NCI-H748 (cell line): Measurements from ENCODE around the gene NEMP2.
"Not testable (repeated sequence)": the region's sequence is repeated elsewhere in the genome, so short reads cannot be mapped to it uniquely, and the experiment has no call there.

Experiments used
- DNase-seq: peaks from one replicate; lab custom pipeline; 2025; ENCODE audit not compliant: unreplicated experiment; lab: John Stamatoyannopoulos, UW

The NEMP2 gene

DNA sequence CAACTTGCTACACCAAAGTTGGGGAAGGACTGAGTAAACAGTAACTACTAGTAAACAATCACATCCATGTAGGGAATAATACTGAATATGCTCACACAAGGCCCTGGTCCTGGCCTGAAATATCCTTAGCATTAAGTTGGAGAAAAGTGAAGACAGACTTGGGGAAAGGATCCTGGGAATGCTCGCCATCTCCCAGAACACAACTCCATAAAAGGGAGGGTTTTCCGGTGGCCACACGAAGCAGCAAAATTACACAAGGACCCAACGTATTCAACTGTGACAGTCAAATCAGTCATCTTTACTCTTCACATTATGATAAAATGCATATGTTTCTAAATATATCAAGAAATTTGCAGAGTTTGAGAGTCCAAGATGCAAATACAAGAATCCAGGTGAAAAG, 7.3 kb downstream of the NEMP2 start:
- no peak for DNase-seq

GRCh38 chr2:190526105-190526750, 8.3 kb downstream of the NEMP2 start:
- DNase-seq, result no peak

GRCh38 chr2:190524928-190525327, 9.6 kb downstream of the NEMP2 start:
- DNase-seq, result no peak

GRCh38 chr2:190519975-190520767, 14.4 kb downstream of the NEMP2 start:
- DNase-seq, result no peak

- no peak for DNase-seq
Measured at GRCh38 chr2:190517468-190517867, 17.1 kb downstream of the NEMP2 start.

DNA sequence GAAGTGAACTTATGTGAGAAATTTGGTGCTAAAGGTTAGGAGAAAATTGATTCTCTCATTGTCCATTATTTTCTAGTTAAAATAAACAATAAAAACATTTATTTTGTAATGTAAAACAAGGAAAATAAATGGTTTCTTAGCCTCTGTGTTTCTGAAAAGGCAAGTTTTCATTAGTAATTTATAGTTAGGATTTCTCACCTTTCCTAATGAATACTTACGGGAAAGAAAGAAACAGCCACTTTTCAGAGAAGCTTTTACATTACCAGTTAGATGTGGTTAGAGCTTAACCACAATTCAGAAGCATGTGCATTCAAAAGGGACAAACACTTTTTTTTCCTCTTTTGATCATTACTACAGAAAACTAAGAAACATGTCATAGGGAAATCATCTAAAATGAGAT, 18.8 kb downstream of the NEMP2 start:
- no peak for DNase-seq

DNA sequence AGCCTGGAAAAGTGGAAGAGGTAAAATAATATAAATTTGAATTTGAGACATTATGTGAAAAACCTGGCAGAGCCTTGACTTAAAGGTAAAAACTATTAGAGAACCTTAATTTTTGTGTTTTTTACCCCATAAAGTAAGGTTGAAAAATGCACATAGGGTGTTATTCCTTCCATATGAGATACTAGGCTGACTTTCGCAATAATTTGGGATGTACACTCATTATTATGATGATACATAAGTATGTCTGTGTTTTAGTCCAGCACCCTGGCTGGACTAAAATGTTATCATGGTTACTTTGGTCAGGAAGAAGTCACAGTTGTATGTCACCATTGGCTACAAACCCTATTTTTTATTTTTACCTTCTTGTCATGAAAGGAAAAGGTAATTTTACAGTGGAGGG, 19.8 kb downstream of the NEMP2 start:
- no peak for DNase-seq

DNA sequence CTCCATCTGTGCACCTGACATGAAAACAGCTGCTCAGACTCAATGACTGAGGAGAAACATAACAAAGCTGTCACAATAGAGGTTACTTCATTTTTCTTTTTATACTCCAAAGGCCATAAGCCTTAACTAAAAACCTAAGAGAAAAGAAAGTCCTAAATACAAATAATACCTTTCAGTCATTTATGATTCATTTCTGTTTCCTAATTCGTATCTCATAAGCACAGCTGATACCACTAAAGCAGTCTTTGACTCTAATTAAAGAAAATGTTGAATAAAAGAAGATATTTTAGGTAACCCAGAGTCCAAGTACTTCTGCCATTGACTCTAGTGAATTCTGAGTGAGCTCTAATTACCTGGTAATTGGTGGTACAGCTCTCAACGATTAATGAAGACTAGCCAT, 20.6 kb downstream of the NEMP2 start:
- no peak for DNase-seq

- DNase-seq, result no peak
Measured at GRCh38 chr2:190512539-190513095, 21.9 kb downstream of the NEMP2 start.

- peak; percentile 83 for DNase-seq
Measured at GRCh38 chr2:190511104-190511503, 23.4 kb downstream of the NEMP2 start.

- not testable (repeated sequence) for DNase-seq
Measured at GRCh38 chr2:190509895-190510294, 24.6 kb downstream of the NEMP2 start.

DNA sequence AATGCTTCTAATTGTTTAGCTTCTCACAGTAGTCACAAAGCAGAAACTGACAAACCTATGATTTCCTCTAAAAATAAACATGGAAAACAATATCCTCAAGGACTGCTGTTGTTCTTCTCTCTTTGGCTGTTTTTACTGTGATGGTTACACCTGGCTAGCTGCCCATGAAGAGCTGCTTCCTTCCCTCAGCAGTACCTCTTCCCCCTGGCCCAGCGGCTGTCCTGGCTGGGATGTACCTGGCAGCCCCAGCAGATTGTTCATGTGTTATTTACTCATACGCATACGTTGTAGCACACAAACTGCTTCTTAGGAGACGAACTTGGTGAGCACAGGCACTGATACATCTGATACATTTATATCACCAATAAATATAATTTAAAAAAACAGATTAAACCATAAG, 27.4 kb downstream of the NEMP2 start:
- DNase-seq, result peak; percentile 96

DNA sequence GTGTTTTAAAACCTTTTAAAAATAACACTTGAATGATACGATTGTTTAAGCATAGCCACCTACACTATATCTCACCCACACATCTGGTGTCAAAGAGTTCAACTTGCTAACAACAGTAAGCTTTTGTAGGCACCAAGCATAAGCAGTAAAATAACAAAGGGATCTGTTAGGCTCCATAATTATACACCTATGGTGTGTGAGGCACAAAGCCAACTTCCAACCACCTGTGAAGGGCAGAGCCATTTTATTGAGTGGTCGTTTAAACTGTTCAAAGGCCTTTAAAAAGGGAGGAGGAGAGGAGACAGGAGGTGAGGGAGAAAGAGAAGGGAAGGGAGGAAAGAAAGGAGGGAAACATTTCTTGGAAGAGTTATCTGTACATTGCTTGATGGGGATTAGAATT, 27.9 kb downstream of the NEMP2 start:
- peak; percentile 99 for DNase-seq

DNA sequence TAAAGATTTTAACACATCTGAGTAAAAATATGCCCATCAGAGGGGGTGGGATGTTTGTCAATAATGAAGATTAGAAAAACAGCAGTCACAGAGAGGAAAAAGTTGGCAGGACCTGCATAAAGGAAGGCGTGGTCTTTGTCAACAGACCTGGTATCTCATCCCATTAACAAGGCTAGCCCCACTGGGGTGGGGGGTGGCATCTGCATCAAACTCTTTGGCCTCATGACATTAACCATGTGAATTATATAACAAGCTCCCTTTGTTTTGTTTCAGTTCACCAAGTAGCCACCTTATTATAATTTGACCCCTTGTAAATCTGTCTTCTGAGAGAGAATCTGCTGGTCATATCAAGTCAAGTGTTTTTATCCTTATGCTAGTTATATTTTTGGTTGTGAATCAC, 28.8 kb downstream of the NEMP2 start:
- peak; percentile 95 for DNase-seq

GRCh38 chr2:190504912-190505311, 29.6 kb downstream of the NEMP2 start:
- no peak for DNase-seq

DNA sequence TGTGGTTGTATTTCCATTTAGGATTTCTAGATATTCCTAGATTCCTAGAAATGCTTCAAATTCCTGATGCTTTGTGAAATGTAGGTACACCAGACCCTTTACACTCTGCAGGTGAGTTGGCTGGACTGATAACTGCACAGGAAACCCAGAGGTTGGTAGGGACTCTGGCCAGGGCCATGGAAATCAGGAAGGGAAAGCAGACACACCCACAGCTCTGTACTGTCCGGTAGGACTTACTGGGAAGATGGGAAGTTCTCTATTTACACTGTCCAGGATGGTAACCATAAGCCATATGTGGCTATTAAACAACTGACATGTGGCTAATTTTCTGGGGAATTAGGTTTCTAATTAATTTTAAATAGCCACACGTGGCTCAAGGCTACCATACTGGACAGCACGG, 31.4 kb downstream of the NEMP2 start:
- no peak for DNase-seq

DNA sequence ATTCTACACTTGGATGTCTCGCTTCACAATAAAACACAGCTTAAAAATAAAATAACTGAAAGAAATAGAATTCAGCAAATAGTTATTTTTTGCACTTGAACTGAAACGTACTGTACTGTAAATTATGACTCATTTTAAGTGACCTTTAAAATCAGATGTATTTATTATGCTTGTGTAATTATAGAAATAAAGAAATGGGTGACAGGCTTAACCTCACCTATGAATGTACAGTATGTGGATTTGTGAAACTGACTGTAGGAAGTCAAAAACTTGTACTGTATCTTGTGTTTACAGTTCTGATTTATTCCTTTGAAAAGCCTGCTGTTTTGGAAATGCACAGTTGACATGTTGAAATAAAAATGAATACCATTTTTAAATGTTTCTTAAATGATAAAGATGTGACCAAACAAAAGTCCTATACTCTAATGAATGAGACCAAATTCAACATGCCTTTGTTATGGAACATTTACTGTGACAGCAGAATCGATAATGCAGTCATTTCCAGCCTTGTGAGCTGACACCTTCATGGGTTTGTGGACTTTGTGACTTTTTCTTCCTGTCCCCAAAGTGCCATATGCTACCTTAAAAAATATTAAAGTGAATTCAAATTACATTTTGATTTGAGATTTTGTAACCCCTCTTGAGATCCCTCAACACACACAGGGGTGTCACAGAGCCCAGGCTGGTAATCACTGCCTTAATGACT, 32.7 kb downstream of the NEMP2 start:
- no peak for DNase-seq

- no peak for DNase-seq
Measured at GRCh38 chr2:190501231-190501630, 33.3 kb downstream of the NEMP2 start.

DNA sequence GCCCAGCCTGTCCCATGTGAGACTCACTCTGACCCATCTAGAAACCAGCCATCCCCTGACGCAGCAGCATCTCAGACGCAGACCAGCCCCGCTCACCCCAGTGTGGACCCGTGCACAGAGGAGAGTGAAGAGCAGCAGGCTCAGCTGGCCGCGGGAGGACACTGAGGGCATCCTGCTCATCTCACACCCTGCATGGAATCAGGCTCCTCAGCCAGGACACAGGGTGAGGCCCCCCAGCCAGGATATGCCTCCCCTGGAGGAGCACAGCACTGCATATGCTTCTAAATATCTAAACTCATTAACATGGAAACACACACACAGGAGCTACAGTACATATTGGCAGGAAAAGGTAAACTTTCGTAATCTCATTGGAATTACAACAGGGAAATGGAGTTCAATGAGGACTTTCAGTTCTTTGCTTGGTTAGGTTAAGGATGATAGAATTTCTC, 34.4 kb downstream of the NEMP2 start:
- DNase-seq, result no peak

DNA sequence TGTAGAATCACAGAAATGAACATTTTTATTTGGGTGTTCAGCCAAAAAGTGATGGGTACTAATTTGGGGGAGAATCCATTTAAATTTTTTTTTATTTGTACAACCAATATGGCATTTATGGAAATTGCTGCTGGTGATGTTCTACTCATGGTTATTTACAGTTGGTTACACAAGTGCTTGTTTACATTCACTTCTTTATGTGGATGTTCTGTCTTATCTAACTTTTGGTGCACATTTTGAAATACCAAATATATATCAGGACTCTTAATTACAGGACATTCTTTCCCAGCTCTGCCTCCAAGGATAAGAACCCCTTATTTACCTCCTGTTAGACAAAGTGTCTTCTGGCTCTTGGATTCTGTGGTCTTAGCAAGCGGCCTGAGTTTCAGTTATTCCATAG, 35.2 kb downstream of the NEMP2 start:
- DNase-seq, result no peak

GRCh38 chr2:190497428-190497827, 37.1 kb downstream of the NEMP2 start:
- DNase-seq, result peak; percentile 44
